ENCODE results near the gene RHOA. TPM values are rescaled to one million over a fixed set of nuclear protein-coding genes. Genes with fewer than 3 reads are reported as not detected.

RHOA gene
- total and polyA plus RNA-seq, 2 of the 4 experiments (the other 2 are of a cell fraction): 383 to 879 TPM

DNA sequence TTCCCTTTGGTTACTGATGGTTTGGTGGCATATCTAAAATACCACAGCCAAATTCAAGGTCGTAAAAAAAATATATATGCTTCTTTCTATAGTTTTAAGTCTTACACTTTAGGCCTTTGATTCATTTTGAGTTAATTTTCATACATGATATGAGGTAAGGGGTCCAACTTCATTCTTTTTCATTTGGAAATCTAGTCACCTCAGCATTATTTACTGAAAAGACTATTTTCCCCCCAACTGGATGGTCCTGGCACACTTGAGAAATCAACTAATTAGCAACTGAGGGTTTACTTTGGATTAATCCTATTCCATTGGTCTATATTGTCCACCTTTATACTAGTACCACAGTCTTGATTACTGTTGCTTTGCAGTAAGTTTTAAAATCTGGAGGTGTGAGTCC is 26.2 kb downstream of the RHOA start:
- no peak overlapping the region for H3K4ac ChIP-seq (ENCODE audit: low read depth, low read length)
- no peak overlapping the region for H2BK120ac ChIP-seq (ENCODE audit: low read depth, low read length)
- H2AK5ac ChIP-seq (ENCODE audit: low read depth, low read length): no peak overlapping the region
- H3K9me1 ChIP-seq (ENCODE audit: insufficient read depth, low read length): peaks cover 7% of the 10 kb centered on the region
- peaks cover 10% of the 10 kb centered on the region for H3K4me1 ChIP-seq (ENCODE audit: control insufficient read depth, insufficient read depth, low read length)
- no peak overlapping the region for H2AFZ ChIP-seq (replicated peaks; ENCODE audit: low read length, poor library complexity)
- H3K27ac ChIP-seq (ENCODE audit: insufficient read depth, low read length): no peak overlapping the region
- no peak overlapping the region for H2BK15ac ChIP-seq (ENCODE audit: low read depth, low read length)
- CTCF ChIA-PET: no interaction called here
- no peak overlapping the region for H3K14ac ChIP-seq (replicated peaks; ENCODE audit: low read depth, low read length)
- H4K91ac ChIP-seq (ENCODE audit: insufficient read depth, low read depth, low read length): no peak overlapping the region
- dilution Hi-C loops (cut with HindIII; ENCODE audit: low sequenced_read_pairs, unreplicated experiment): no loop called here
- H3K9ac ChIP-seq (ENCODE audit: low read depth, low read length): no peak overlapping the region
- TF ChIP-seq MAFK (IDR thresholded peaks at IDR 0.05; ENCODE audit: low read depth, low read length): peak; percentile 50
- TF ChIP-seq FOS (IDR thresholded peaks at IDR 0.05; ENCODE audit: low read depth, low read length): no peak
- peaks cover 0 to 41% of the 10 kb centered on the region in 2 experiments; a peak in 3 of 4 replicates for H3K79me1 ChIP-seq (ENCODE audit: low read depth in 1 of 2, low read length in 2 of 2)
- H3K23ac ChIP-seq (ENCODE audit: low read depth, low read length): no peak overlapping the region
- H3K4me3 ChIP-seq (ENCODE audit: insufficient read depth, low read depth, low read length): no peak overlapping the region
- intact Hi-C loops (cut with micrococcal nuclease): loop anchor here (1.0 kb wide), 1 partner anchor 44 kb away; no protein-coding TSS in a partner anchor
- H3K36me3 ChIP-seq (ENCODE audit: control insufficient read depth, insufficient read depth, low read length): peaks cover 5% of the 10 kb centered on the region; the same call in 1 of the 2 replicates
- H3K18ac ChIP-seq (ENCODE audit: low read depth, low read length): no peak overlapping the region
- ATAC-seq (ENCODE audit: low read depth) (no peak), DNase-seq (no peak)
- H4K8ac ChIP-seq (ENCODE audit: low read depth in 2 of 2, low read length in 2 of 2): no peak overlapping the region
- no peak overlapping the region for H3K4me2 ChIP-seq (ENCODE audit: low read depth, low read length)
- H3K27me3 ChIP-seq (ENCODE audit: control insufficient read depth, insufficient read depth, low read length): no peaks in the 10 kb centered on the region
- no peak overlapping the region for H2BK20ac ChIP-seq (ENCODE audit: low read depth, low read length)
- POLR2A ChIA-PET (ENCODE audit: unreplicated experiment): no interaction called here
- no peak overlapping the region for H2BK5ac ChIP-seq (ENCODE audit: low read depth, low read length, poor library complexity, severe bottlenecking)
- no peak overlapping the region for H3K56ac ChIP-seq (ENCODE audit: extremely low read depth, insufficient read depth, low read length)
- in situ Hi-C loops (cut with MboI; ENCODE audit: low sequenced_read_pairs): no loop called here
- no peak overlapping the region for H2AK9ac ChIP-seq (replicated peaks; ENCODE audit: low read depth, low read length, poor library complexity)
- no TSS peak for BruUV-seq (replicated peaks)
- peaks cover 99% of the 10 kb centered on the region for H4K20me1 ChIP-seq (ENCODE audit: insufficient read depth, low read length)
- WGBS, 2 experiments (ENCODE audit: extremely low coverage in 2 of 2, insufficient read length in 1 of 2): no CpG with 5 or more reads among the region's 1 CpG
- no peaks in the 10 kb centered on the region for H3K9me3 ChIP-seq (ENCODE audit: control insufficient read depth, insufficient read depth, low read length)
- no peak overlapping the region for H4K5ac ChIP-seq (ENCODE audit: low read depth, low read length)

Measured in IMR-90 (cell line).